HEK293 (cell line): ENCODE measurements around the gene TCOF1.

Experiments
- KLF9 ChIP-seq: fragments of 450-650 bp; formaldehyde crosslinking; IDR thresholded peaks from 2 replicates; pipeline ENCODE4 v1.5.1; 2016; ENCODE audit warnings: missing biosample characterization, missing genetic modification characterization, low read depth
- MYNN ChIP-seq: fragments of 450-650 bp; formaldehyde crosslinking; IDR thresholded peaks from 2 replicates; pipeline ENCODE4 v1.5.1; 2016; ENCODE audit warnings: missing biosample characterization, missing genetic modification characterization, borderline replicate concordance
- YY1 ChIP-seq: fragments of 450-650 bp; formaldehyde crosslinking; IDR thresholded peaks from 2 replicates; pipeline ENCODE4 v1.5.1; 2018; ENCODE audit warnings: missing biosample characterization, missing genetic modification characterization
- ZBTB7A ChIP-seq: fragments of 450-650 bp; formaldehyde crosslinking; IDR thresholded peaks from 2 replicates; pipeline ENCODE4 v1.5.1; 2016; ENCODE audit warnings: low read depth, missing biosample characterization, missing genetic modification characterization
- ZNF146 ChIP-seq: fragments of 450-650 bp; formaldehyde crosslinking; IDR thresholded peaks from 2 replicates; pipeline ENCODE4 v1.5.1; 2016; ENCODE audit warnings: missing biosample characterization, missing genetic modification characterization
- ZNF335 ChIP-seq: fragments of 450-650 bp; formaldehyde crosslinking; conservative IDR thresholded peaks from 2 replicates; pipeline ENCODE4 v1.5.1; 2016; ENCODE audit warnings: missing biosample characterization, missing genetic modification characterization
- ZNF658 ChIP-seq: fragments of 450-650 bp; formaldehyde crosslinking; IDR thresholded peaks from 2 replicates; pipeline ENCODE4; 2016; ENCODE audit warnings: missing biosample characterization, missing genetic modification characterization
- ZNF792 ChIP-seq: fragments of 450-650 bp; formaldehyde crosslinking; IDR thresholded peaks from 2 replicates; pipeline ENCODE4 v1.5.1; 2016; ENCODE audit warnings: missing biosample characterization, missing genetic modification characterization
- ZNF830 ChIP-seq: fragments of 450-650 bp; IDR thresholded peaks from 2 replicates; pipeline ENCODE4 v1.5.0; 2018; ENCODE audit warnings: missing biosample characterization, missing genetic modification characterization, low read depth, mild to moderate bottlenecking, moderate library complexity
- TF ChIP-seq, protein P1 (sequence below): fragments of 450-650 bp; formaldehyde crosslinking; IDR thresholded peaks from 2 replicates; pipeline ENCODE4 v1.5.1; 2016; ENCODE audit warnings: missing biosample characterization, missing genetic modification characterization
- TF ChIP-seq, protein P2 (sequence below): fragments of 450-650 bp; formaldehyde crosslinking; IDR thresholded peaks from 2 replicates; pipeline ENCODE4 v1.5.1; 2016; ENCODE audit warnings: missing biosample characterization, missing genetic modification characterization, low read depth
- TF ChIP-seq, protein P3 (sequence below): fragments of 450-650 bp; formaldehyde crosslinking; IDR thresholded peaks from 2 replicates; pipeline ENCODE4 v1.5.1; 2016; ENCODE audit warnings: missing biosample characterization, missing genetic modification characterization
- TF ChIP-seq, protein P4 (sequence below): fragments of 450-650 bp; formaldehyde crosslinking; IDR thresholded peaks from 2 replicates; pipeline ENCODE4 v1.5.1; 2016; ENCODE audit warnings: missing biosample characterization, missing genetic modification characterization

DNA sequence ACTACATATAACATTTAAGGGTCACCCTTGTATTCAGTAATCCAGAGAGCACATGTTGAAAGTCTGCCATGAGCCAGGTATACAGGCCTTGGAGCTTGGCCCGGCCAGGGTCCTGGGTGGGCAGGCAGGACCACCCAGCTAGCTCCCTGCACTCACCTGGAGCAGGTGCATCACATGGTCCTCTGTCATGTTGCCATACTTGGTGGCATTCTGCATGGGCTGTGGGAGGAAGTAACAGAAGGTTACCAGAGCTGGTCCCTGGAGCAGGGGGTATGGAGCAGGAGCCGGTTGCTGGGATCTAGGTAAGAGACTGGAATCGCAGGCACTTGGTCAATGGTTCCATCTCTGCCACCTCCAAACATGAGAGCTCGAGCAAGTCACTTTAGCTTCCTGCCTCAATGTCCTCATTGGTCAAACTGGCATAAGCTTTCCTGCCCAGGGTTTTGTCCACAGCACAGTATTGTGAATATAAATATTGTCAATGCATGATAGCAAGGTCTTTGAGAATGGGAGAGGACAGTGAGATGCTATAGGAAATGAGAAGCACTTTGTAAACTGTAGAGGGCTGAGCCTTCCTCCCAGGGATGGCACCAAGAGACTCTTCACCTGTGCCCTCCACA, 48.7 kb downstream of the TCOF1 start:
- TF ChIP-seq, protein P1, sequence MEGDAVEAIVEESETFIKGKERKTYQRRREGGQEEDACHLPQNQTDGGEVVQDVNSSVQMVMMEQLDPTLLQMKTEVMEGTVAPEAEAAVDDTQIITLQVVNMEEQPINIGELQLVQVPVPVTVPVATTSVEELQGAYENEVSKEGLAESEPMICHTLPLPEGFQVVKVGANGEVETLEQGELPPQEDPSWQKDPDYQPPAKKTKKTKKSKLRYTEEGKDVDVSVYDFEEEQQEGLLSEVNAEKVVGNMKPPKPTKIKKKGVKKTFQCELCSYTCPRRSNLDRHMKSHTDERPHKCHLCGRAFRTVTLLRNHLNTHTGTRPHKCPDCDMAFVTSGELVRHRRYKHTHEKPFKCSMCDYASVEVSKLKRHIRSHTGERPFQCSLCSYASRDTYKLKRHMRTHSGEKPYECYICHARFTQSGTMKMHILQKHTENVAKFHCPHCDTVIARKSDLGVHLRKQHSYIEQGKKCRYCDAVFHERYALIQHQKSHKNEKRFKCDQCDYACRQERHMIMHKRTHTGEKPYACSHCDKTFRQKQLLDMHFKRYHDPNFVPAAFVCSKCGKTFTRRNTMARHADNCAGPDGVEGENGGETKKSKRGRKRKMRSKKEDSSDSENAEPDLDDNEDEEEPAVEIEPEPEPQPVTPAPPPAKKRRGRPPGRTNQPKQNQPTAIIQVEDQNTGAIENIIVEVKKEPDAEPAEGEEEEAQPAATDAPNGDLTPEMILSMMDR (tag by site-specific recombination) = no peak
- TF ChIP-seq ZNF658 (no peak), YY1 (no peak), ZNF830 (no peak), ZNF335 (no peak), ZNF146 (tag by site-specific recombination) (no peak), MYNN (tag by site-specific recombination) (no peak), ZBTB7A (tag by site-specific recombination) (no peak), KLF9 (tag by site-specific recombination) (no peak), ZNF792 (no peak)
- TF ChIP-seq, protein P2, sequence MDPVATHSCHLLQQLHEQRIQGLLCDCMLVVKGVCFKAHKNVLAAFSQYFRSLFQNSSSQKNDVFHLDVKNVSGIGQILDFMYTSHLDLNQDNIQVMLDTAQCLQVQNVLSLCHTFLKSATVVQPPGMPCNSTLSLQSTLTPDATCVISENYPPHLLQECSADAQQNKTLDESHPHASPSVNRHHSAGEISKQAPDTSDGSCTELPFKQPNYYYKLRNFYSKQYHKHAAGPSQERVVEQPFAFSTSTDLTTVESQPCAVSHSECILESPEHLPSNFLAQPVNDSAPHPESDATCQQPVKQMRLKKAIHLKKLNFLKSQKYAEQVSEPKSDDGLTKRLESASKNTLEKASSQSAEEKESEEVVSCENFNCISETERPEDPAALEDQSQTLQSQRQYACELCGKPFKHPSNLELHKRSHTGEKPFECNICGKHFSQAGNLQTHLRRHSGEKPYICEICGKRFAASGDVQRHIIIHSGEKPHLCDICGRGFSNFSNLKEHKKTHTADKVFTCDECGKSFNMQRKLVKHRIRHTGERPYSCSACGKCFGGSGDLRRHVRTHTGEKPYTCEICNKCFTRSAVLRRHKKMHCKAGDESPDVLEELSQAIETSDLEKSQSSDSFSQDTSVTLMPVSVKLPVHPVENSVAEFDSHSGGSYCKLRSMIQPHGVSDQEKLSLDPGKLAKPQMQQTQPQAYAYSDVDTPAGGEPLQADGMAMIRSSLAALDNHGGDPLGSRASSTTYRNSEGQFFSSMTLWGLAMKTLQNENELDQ (tag by site-specific recombination) = no peak
- TF ChIP-seq, protein P3, sequence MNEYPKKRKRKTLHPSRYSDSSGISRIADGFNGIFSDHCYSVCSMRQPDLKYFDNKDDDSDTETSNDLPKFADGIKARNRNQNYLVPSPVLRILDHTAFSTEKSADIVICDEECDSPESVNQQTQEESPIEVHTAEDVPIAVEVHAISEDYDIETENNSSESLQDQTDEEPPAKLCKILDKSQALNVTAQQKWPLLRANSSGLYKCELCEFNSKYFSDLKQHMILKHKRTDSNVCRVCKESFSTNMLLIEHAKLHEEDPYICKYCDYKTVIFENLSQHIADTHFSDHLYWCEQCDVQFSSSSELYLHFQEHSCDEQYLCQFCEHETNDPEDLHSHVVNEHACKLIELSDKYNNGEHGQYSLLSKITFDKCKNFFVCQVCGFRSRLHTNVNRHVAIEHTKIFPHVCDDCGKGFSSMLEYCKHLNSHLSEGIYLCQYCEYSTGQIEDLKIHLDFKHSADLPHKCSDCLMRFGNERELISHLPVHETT (tag by site-specific recombination) = no peak
- TF ChIP-seq, protein P4, sequence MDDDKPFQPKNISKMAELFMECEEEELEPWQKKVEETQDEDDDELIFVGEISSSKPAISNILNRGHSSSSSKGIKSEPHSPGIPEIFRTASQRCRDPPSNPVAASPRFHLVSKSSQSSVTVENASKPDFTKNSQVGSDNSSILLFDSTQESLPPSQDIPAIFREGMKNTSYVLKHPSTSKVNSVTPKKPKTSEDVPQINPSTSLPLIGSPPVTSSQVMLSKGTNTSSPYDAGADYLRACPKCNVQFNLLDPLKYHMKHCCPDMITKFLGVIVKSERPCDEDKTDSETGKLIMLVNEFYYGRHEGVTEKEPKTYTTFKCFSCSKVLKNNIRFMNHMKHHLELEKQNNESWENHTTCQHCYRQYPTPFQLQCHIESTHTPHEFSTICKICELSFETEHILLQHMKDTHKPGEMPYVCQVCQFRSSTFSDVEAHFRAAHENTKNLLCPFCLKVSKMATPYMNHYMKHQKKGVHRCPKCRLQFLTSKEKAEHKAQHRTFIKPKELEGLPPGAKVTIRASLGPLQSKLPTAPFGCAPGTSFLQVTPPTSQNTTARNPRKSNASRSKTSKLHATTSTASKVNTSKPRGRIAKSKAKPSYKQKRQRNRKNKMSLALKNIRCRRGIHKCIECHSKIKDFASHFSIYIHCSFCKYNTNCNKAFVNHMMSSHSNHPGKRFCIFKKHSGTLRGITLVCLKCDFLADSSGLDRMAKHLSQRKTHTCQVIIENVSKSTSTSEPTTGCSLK (tag by site-specific recombination) = no peak
